Activated T-cell treated with anti-CD3 and anti-CD28 coated beads for 48 hours (primary cell): ENCODE measurements around the gene MEGF9.
"Not testable (repeated sequence)": the region's sequence is repeated elsewhere in the genome, so short reads cannot be mapped to it uniquely, and the experiment has no call there.

ENCODE experiments used
- DNase-seq: peaks from one replicate; pipeline ENCODE4 v3.0.0-alpha.2; 2020; ENCODE audit warnings: low read depth

The MEGF9 gene

GRCh38 chr9:120655005-120655622 lies 59.2 kb downstream of the MEGF9 start:
- DNase-seq: no peak

- DNase-seq: no peak
These were observed 60.0 kb downstream of the MEGF9 start for GRCh38 chr9:120654272-120654671.

GRCh38 chr9:120653762-120654161 lies 60.5 kb downstream of the MEGF9 start:
- no peak for DNase-seq

- no peak for DNase-seq
These were observed 61.3 kb downstream of the MEGF9 start for GRCh38 chr9:120652934-120653333.

GRCh38 chr9:120650352-120650751 lies 63.9 kb downstream of the MEGF9 start:
- DNase-seq: no peak

GRCh38 chr9:120648581-120649197 lies 65.6 kb downstream of the MEGF9 start:
- DNase-seq: no peak

GRCh38 chr9:120646948-120647347 lies 67.3 kb downstream of the MEGF9 start:
- DNase-seq: no peak

GRCh38 chr9:120645760-120646159 lies 68.5 kb downstream of the MEGF9 start:
- DNase-seq: no peak

GRCh38 chr9:120643061-120643460 lies 71.2 kb downstream of the MEGF9 start:
- no peak for DNase-seq

GRCh38 chr9:120642129-120642770 lies 72.0 kb downstream of the MEGF9 start:
- no peak for DNase-seq

GRCh38 chr9:120640874-120641273 lies 73.4 kb downstream of the MEGF9 start:
- DNase-seq: not testable (repeated sequence)

- DNase-seq: no peak
These were observed 73.9 kb downstream of the MEGF9 start for GRCh38 chr9:120640380-120640779.

GRCh38 chr9:120637919-120638318 lies 76.4 kb downstream of the MEGF9 start:
- no peak for DNase-seq

GRCh38 chr9:120636194-120636957 lies 77.9 kb downstream of the MEGF9 start:
- no peak for DNase-seq

GRCh38 chr9:120635011-120635410 lies 79.3 kb downstream of the MEGF9 start:
- no peak for DNase-seq

GRCh38 chr9:120630333-120630732 lies 83.9 kb downstream of the MEGF9 start:
- no peak for DNase-seq

GRCh38 chr9:120628925-120629497 lies 85.3 kb downstream of the MEGF9 start:
- not testable (repeated sequence) for DNase-seq

GRCh38 chr9:120628207-120628924 lies 85.9 kb downstream of the MEGF9 start:
- DNase-seq: no peak

- DNase-seq: no peak
These were observed 87.2 kb downstream of the MEGF9 start for GRCh38 chr9:120627073-120627472.

- no peak for DNase-seq
These were observed 87.8 kb downstream of the MEGF9 start for GRCh38 chr9:120626512-120626911.

GRCh38 chr9:120625222-120625621 lies 89.0 kb downstream of the MEGF9 start:
- no peak for DNase-seq

- no peak for DNase-seq
These were observed 91.5 kb downstream of the MEGF9 start for GRCh38 chr9:120622790-120623189.
